Motor neuron (in vitro differentiated cells): ENCODE results near the gene ORC2. TPM values are rescaled to one million over a fixed set of nuclear protein-coding genes. Genes with fewer than 3 reads are reported as not detected.

Source experiments
- ATAC-seq, 8 experiments: fragments of 200-7000 bp; cut with Tn5 transposase; replicated peaks in 6 of 8; 2 replicates each; pipeline ENCODE4 v1.8.0; 2021; ENCODE audit warnings: mild to moderate bottlenecking in 8 of 8, moderate library complexity in 8 of 8
- H3K27ac ChIP-seq, 2 donors: fragments of 250-450 bp; sonication (Bioruptor Pico); 2 replicates each; pipeline ENCODE4 v1.9.0; 2021; ENCODE audit warnings: antibody characterized with exemption in 2 of 2, mild to moderate bottlenecking in 2 of 2, moderate library complexity in 1 of 2
- H3K4me1 ChIP-seq, 2 donors: fragments of 250-450 bp; sonication (Bioruptor Pico); replicated peaks in 1 of 2; 2 replicates each; pipeline ENCODE4 v1.6.1; 2021; ENCODE audit warnings: antibody characterized with exemption in 2 of 2, mild to moderate bottlenecking in 2 of 2, moderate library complexity in 1 of 2
- H3K4me3 ChIP-seq, 5 donors: fragments of 250-450 bp; sonication (Bioruptor Pico); 2 replicates each; pipeline ENCODE4 v1.9.0; 2021; ENCODE audit warnings: antibody characterized with exemption in 5 of 5, mild to moderate bottlenecking in 5 of 5, moderate library complexity in 4 of 5
- WGBS, 10 experiments: fragments of 450-650 bp; shearing (Covaris generic); methylation state at CpG; one replicate each; pipeline ENCODE4 v1.0.0; 2022; 5-methylcytosine and 5-hydroxymethylcytosine counted together
- in situ Hi-C, 9 experiments: fragments of 400-800 bp; cut with MboI; loops; one replicate each; pipeline ENCODE4 v1.15.0; 2021; ENCODE audit warnings: low sequenced_read_pairs in 9 of 9, low pct_unique_long_range_greater_than_20kb in 2 of 9; ENCODE audit not compliant: unreplicated experiment in 9 of 9
- total RNA-seq, 8 experiments: library from RNA; unstranded; fragments of 300-600 nt; gene quantifications; 2 replicates each; pipeline versions ENCODE4 v1.2.3 to v1.2.4, GENCODE V29; 2022

The ORC2 gene
- total RNA-seq, 8 experiments from 2014 or later = 7.7 to 36.9 (median 13.6) TPM

DNA sequence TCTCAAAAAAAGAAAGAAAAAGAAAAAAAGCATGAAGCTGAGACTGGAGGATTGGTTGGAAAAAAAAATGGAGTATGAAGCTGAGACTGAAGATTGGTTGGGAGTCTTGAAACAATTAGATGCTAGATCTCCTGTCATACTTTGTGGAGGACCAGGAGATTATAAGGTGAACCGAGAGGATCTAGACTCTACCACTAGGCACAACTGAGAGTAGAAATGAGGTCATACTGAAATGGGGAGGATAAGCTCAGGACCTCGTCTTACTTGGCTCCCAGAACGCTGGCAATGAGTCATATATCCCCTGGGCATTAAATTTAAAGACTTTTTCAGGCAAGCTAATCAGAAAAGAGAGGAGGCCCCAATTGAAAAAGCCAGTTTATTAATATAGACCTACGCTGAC lies 3.3 kb upstream of the ORC2 start:
- peaks cover 14 to 17% of the 10 kb centered on the region in 2 donors for H3K4me1 ChIP-seq
- no peak overlapping the region for H3K4me3 ChIP-seq
- H3K27ac ChIP-seq = no peak overlapping the region
- in situ Hi-C loops = loop anchor here in 1 of 9 experiments (25.0 kb wide), 1 partner anchor 96 kb away; the partner anchor contains the start of genes HYCC2 and NDUFB3
- peak in 1 of 8 experiments; percentile 3 for ATAC-seq
- 37 to 100% (median 71%) methylated on average over 1 to 4 of the region's 4 CpGs for WGBS, 10 experiments

DNA sequence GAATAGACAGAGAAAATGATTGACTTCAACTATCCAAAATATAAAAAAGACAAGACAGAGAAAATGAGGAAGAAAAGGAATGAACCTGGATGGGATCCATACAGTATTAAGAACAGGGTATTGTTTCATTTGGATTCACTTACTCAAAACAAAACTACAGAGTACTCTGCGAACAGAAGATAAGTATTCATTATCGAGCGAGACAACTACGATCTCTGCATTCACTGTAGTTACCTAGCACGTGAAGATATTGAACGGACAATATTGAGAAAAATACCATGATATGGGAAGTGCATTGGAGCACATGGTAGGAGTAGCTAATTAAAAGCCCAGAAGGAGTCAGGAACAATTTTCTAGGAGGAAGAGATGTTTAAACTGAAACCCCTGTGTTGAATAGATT lies 1.0 kb upstream of the ORC2 start:
- Histone ChIP-seq H3K4me1 (peaks cover 14 to 19% of the 10 kb centered on the region in 2 donors), H3K27ac (no peak overlapping the region), H3K4me3 (peak overlapping the region; percentile 72 to 99 (median 89))
- in situ Hi-C loops = loop anchor here in 1 of 9 experiments (25.0 kb wide), 1 partner anchor 98 kb away; the partner anchor contains the start of genes HYCC2 and NDUFB3
- WGBS, 10 experiments = 73 to 100% (median 85%) methylated on average over 1 to 6 of the region's 6 CpGs
- no peak for ATAC-seq

DNA sequence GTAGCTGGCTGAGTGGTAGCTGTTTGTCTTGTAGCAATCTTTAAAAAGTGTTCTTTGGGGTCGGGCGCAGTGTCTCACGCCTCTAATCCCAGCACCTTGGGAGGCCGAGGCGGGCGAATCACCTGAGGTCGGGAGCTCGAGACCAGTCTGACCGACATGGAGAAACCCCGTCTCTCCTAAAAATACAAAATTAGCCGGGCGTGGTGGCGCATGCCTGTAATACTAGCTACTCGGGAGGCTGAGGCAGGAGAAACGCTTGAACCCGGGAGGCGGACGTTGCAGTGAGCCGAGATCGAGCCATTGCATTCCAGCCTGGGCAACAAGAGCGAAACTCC lies 425 bp upstream of the ORC2 start:
- Histone ChIP-seq H3K4me1 (peaks cover 14 to 19% of the 10 kb centered on the region in 2 donors), H3K27ac (peak overlapping the region in 1 of 2 donors; percentile 60), H3K4me3 (peak overlapping the region; percentile 72 to 99 (median 89))
- peak in 2 of 8 experiments; percentile 9 to 12 for ATAC-seq
- WGBS, 10 experiments = 0 to 14% (median 2%) methylated on average over 5 to 16 of the region's 21 CpGs; no CpG with 5 or more reads in 4 of the 10 experiments
- in situ Hi-C loops = loop anchor here in 1 of 9 experiments (25.0 kb wide), 1 partner anchor 98 kb away; the partner anchor contains the start of genes HYCC2 and NDUFB3

DNA sequence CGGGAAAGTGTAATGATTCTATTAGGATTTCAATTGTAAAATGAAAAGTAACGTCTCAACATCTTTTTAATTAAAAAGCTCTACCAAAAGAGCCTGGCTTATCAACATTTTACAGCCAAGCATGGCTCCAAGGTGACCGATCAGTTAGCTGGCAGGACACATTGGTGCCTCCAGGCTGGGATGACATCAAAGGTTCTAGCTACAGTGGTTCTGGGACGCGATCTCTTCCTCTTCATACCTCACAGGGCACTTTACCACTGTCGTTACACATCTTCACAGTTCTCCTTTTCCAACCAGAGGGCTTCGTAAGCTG lies 693 bp downstream of the ORC2 start:
- Histone ChIP-seq H3K27ac (peak overlapping the region in 1 of 2 donors; percentile 86), H3K4me3 (peak overlapping the region; percentile 72 to 99 (median 89)), H3K4me1 (peaks cover 14 to 19% of the 10 kb centered on the region in 2 donors)
- in situ Hi-C loops = loop anchor here in 1 of 9 experiments (25.0 kb wide), 1 partner anchor 100 kb away; the partner anchor contains the start of genes HYCC2 and NDUFB3
- WGBS, 10 experiments = 0 to 86% (median 7%) methylated on average over 1 to 6 of the region's 7 CpGs; no CpG with 5 or more reads in 2 of the 10 experiments
- ATAC-seq = peak; percentile 5 to 16 (median 9)

DNA sequence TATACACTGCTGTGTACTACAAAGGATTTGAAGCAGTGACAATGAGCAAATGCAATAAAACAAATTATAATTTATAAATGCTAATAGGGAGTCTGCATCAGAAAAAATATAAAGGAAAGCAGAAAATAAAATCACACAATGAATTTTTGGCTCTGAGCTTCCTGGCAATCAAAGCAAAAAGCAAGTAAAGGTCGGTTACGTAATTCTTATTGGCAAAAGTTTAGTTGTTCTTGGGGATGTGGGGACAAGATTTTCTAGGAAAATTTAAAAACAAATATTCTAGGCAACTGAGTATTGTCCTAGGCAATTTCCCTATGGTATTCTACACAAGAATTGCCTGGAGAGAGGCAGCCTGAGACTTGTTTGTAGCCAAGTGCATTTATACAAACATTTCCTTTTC lies 1.8 kb downstream of the ORC2 start:
- WGBS, 10 experiments = 33 to 100% (median 73%) methylated on average over 2 of the region's 2 CpGs; no CpG with 5 or more reads in 1 of the 10 experiments
- in situ Hi-C loops = loop anchor here in 1 of 9 experiments (25.0 kb wide), 1 partner anchor 101 kb away; the partner anchor contains the start of genes HYCC2 and NDUFB3
- Histone ChIP-seq H3K27ac (no peak overlapping the region), H3K4me3 (no peak overlapping the region), H3K4me1 (peaks cover 14 to 19% of the 10 kb centered on the region in 2 donors)
- no peak for ATAC-seq

DNA sequence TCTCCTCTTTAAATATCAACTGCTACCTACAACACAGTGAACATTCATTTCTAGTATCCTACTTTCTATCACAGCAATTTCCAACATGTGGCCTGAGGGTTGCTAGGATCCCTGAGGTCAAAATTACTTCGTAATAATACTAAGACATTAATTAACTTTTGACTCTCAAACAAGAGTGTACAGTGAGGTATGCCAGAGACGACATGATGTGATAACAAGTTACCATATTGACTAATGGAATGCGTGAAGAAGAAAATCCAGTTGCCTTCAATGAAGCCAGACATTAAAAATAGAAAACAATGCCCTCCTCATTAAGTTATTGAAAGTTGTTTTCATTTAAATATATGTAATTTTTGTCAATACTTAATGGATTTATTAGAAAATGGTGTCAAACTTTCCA lies 13.1 kb downstream of the ORC2 start:
- 78 to 100% (median 98%) methylated on average over 1 to 3 of the region's 3 CpGs; no CpG with 5 or more reads in 2 of the 10 experiments for WGBS, 10 experiments
- ATAC-seq = no peak
- H3K4me1 ChIP-seq = no peaks in the 10 kb centered on the region
- H3K27ac ChIP-seq = no peak overlapping the region
- no peak overlapping the region for H3K4me3 ChIP-seq
- in situ Hi-C loops = loop anchor here in 1 of 9 experiments (25.0 kb wide), 1 partner anchor 112 kb away; the partner anchor contains the start of genes HYCC2 and NDUFB3

DNA sequence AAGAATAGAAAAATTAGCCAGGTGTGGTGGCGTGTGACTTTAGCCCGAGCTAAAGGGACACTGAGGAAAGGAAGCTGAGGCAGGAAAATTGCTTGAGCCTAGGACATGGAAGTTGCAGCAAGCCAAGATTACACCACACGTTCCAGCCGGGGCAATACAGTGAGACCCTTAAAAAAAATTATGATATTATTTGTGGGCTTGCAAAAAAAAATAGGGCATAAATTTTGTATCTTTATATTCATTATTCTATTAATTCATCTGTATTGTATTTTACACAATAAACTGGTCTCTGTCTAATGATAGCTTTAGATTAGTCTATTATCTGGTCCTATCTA lies 18.1 kb downstream of the ORC2 start:
- H3K27ac ChIP-seq = no peak overlapping the region
- H3K4me1 ChIP-seq = no peaks in the 10 kb centered on the region
- ATAC-seq = no peak
- H3K4me3 ChIP-seq = no peak overlapping the region
- in situ Hi-C loops = no loop called here
- 92 to 100% (median 95%) methylated on average over 1 to 4 of the region's 4 CpGs for WGBS, 10 experiments

DNA sequence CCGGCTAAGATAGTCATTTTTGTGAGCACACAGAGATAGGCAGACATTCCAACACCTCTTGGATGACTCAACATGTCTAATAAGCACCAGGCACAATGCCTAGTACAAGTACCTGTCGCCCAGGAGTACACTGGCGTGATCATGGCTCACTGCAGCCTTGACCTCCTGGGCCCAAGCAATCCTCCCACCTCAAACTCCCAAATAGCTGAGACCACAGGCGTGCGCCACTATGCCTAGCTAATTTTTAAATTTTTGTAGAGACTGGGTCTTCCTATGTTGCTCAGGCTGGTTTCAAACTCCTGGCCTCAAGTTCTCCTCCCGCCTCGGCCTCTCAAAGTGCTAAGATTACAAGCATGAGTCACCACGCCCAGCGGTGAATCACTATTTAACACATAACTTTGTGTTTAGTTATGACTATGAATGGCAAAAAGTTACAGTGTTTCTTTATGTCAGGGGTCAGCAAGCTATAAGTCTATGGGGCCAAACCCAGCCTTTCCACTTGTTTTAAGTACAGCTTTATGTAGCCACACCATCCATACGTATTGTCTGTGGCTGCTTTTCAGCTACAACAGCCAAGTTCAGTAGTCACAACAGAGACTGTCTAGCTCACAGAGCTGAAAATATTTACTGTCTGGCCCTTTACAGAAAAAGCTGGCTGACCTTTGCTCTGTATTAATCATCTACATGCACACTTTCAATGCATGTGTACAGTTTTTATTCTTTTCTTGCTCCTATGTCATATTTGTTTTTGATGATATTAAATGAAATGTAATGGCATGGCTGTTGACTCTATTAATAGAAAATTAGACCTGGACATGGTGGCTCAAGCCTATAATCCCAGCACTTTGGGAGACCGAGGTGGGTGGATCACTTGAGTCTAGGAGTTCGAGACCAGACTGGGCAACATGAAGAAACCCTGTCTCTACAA lies 18.7 kb downstream of the ORC2 start:
- Histone ChIP-seq H3K4me1 (no peaks in the 10 kb centered on the region), H3K4me3 (no peak overlapping the region), H3K27ac (no peak overlapping the region)
- WGBS, 10 experiments = 42 to 100% (median 92%) methylated on average over 1 to 10 of the region's 12 CpGs
- in situ Hi-C loops = no loop called here
- peak in 3 of 8 experiments; percentile 70 to 99 (median 98) for ATAC-seq

DNA sequence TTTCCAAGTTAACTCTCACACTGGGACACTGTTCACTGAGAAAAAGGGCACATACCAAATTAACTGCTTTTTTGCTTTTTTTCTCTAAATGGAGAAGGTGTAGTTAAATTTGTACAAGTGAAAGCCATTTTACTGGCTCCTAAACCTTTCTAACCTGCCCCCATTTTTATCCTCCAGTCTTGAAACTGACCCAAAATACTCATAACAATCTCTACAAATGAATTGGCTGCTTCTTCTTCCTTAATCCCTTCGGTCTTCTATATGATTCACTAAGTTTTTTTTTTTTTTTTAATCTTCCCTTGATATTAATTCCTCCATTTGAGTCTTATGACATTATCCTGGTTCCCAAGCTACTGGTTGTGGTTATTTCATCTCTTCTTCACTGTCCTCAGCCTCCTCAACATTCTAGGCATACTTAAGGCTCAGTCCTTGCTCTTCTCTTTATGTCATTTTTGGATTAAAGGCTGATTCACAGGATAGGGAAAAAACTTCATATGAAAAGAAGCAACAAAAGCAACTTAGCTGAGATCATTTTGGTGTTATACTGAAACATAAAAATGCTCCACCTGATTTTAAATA lies 19.8 kb downstream of the ORC2 start:
- in situ Hi-C loops = no loop called here
- Histone ChIP-seq H3K4me1 (no peaks in the 10 kb centered on the region), H3K4me3 (no peak overlapping the region), H3K27ac (no peak overlapping the region)
- ATAC-seq = no peak
- WGBS, 10 experiments = 43 to 100% (median 100%) methylated on average over 1 of the region's 1 CpG; no CpG with 5 or more reads in 1 of the 10 experiments

DNA sequence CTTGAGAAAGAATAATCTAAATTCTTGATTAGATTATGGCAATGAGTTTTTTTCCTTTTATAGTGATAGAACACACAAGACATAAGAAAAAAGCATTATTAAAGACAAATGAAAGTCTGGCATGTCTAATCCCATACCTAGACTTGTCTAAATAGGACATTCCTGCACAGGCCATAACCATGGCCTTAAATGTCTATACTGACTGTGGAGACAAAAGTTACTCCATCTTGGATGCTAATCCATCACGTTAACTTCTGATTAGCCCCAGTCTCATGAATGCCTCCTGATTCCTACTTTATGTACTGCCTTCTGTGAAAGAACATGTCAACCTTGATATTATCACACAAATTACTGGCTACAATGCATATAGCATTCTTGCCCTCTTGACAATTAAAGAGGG lies 23.6 kb downstream of the ORC2 start:
- in situ Hi-C loops = no loop called here
- Histone ChIP-seq H3K4me3 (no peak overlapping the region), H3K4me1 (no peaks in the 10 kb centered on the region), H3K27ac (no peak overlapping the region)
- 83 to 100% (median 100%) methylated on average over 1 of the region's 1 CpG; no CpG with 5 or more reads in 5 of the 10 experiments for WGBS, 10 experiments
- ATAC-seq = no peak

DNA sequence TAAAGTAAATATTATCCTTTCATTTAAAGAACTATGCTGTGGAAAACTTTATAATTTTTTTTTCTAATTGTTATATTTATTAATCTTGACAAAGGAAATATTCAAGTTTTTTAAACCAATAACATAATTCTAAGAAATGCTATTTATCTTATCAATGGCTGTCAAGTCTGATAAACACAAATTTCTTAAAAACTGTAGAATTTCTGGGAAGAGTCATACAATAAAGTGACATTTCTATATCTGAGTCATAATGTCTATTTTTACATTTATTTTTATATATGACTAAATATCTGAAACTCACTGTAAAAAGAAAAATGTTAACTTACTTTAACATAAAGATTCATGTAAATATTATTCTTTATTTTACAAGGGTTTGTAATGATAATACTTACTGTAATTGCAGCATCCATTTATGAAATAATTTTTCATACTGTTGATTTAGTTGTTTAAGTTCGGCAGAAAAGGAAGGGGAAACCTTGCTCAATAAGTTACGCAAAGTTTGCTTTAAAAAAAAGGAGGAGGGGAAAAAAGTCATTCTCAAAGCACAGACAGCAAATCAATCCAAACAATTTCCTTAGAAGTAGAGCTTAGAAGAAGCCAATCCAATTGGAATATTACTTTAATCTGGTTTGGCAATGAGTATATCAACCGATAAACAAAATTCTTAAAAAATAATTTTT lies 32.4 kb downstream of the ORC2 start:
- H3K4me1 ChIP-seq = no peaks in the 10 kb centered on the region
- no peak for ATAC-seq
- H3K4me3 ChIP-seq = no peak overlapping the region
- in situ Hi-C loops = no loop called here
- 77 to 100% (median 95%) methylated on average over 1 to 3 of the region's 3 CpGs for WGBS, 10 experiments
- no peak overlapping the region for H3K27ac ChIP-seq

DNA sequence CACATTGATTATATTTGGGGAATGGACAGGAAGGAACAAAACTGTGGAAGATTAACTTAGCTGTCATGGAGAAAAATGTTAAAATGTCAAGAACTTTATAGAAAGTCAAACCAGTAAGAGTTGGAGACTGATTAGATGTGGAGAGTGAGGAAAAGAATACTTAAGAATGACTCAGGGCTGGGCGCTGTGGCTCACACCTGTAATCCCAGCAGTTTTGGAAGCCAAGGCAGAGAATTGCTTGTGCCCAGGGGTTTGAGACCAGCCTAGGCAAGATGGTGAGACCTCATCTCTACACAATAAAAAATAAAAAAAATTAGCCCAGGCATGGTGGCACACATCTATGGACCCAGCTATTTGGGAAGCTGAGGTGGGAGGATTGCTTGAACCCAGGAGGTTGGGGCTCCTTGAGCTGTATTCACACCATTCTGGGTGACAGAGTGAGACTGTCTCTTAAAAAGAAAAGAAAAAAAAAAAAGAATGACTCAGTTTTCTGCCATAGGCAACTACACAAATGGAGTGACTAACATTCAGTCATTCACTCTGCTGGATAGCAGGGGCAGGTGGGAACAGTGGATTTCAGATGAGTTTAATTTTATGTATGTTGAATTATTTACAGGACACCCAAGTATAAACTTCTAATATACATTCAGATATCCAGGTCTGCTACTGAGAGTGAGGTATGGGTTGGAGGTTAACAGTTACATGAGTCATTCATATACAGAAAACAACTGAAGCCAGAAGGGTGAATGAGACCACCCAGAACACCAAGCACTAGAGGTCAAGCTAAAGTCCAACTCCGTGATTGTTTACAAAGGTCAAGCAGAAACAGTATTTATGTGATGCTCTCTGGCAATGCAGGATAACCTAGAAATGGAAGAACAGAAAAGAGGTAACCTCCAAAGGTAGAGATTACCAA lies 33.9 kb downstream of the ORC2 start:
- Histone ChIP-seq H3K27ac (no peak overlapping the region), H3K4me1 (no peaks in the 10 kb centered on the region), H3K4me3 (no peak overlapping the region)
- no peak for ATAC-seq
- WGBS, 10 experiments = 79 to 100% (median 100%) methylated on average over 1 to 2 of the region's 2 CpGs; no CpG with 5 or more reads in 2 of the 10 experiments
- in situ Hi-C loops = no loop called here
